Heart left ventricle (tissue), 16 donors: ENCODE results near the gene MFSD6L. TPM values are rescaled to one million over a fixed set of nuclear protein-coding genes. Genes with fewer than 3 reads are reported as not detected.

ENCODE experiments used
- ATAC-seq, 4 donors: fragments of 200-7000 bp; cut with Tn5 transposase; one replicate each; pipeline ENCODE4 v1.9.1; 2020 to 2022; ENCODE audit warnings: moderate library complexity in 4 of 4, mild to moderate bottlenecking in 3 of 4, moderate number of reproducible peaks in 1 of 4
- DNase-seq, 5 donors: peaks; one replicate each; pipeline ENCODE4 v3.0.0-alpha.2; 2020
- H3K27ac ChIP-seq, 12 donors: fragments of 200-600 bp; sonication (generic) in 4 of 12; one replicate each; pipeline versions ENCODE4 v1.5.0 to v1.8.0; 2016 to 2022; ENCODE audit warnings: mild to moderate bottlenecking in 2 of 12
- H3K27me3 ChIP-seq, 9 donors: fragments of 200-600 bp; sonication (generic) in 2 of 9; one replicate each; pipeline versions ENCODE4 v1.5.1 to v1.8.0; 2016 to 2022; ENCODE audit warnings: mild to moderate bottlenecking in 3 of 9
- H3K36me3 ChIP-seq, 9 donors: fragments of 200-600 bp; sonication (generic) in 2 of 9; one replicate each; pipeline versions ENCODE4 v1.5.0 to v1.8.0; 2018 to 2022; ENCODE audit warnings: mild to moderate bottlenecking in 2 of 9
- H3K4me1 ChIP-seq, 12 donors: fragments of 200-600 bp; sonication (generic) in 4 of 12; one replicate each; pipeline versions ENCODE4 v1.5.0 to v1.8.0; 2016 to 2022; ENCODE audit warnings: mild to moderate bottlenecking in 3 of 12
- H3K4me3 ChIP-seq, 12 donors: fragments of 200-600 bp; sonication (generic) in 4 of 12; one replicate each; pipeline versions ENCODE4 v1.5.0 to v1.8.0; 2017 to 2022; ENCODE audit warnings: mild to moderate bottlenecking in 9 of 12, moderate library complexity in 4 of 12
- H3K9me3 ChIP-seq, 12 donors: fragments of 200-600 bp; sonication (generic) in 4 of 12; one replicate each; pipeline versions ENCODE4 v1.5.0 to v1.8.0; 2016 to 2022; ENCODE audit warnings: mild to moderate bottlenecking in 1 of 12
- CTCF ChIP-seq, 12 donors: fragments of 200-600 bp; sonication (generic) in 4 of 12; IDR thresholded peaks; one replicate each; pipeline versions ENCODE4 v1.5.0 to v1.8.0; 2018 to 2022; ENCODE audit warnings: antibody characterized with exemption in 12 of 12, mild to moderate bottlenecking in 5 of 12
- POLR2A ChIP-seq, 2 donors: fragments of 450-650 bp; IDR thresholded peaks; one replicate each; pipeline ENCODE4 v1.6.1; 2017; ENCODE audit warnings: antibody characterized with exemption in 2 of 2, mild to moderate bottlenecking in 2 of 2, moderate library complexity in 2 of 2
- WGBS, 4 donors: extraction: QIAGEN DNeasy Blood & Tissue Kit in 2 of 4; methylation state at CpG; one replicate each; pipeline versions ENCODE4 v1.1.5 to v1.1.7; 2013 to 2018; 5-methylcytosine and 5-hydroxymethylcytosine counted together
- intact Hi-C, 10 donors: fragments of 100-400 bp; cut with DNase I; formaldehyde crosslinking; loops; one replicate each; pipeline versions ENCODE4 v1.11.1 to v1.14.2; 2022
- polyA plus RNA-seq, 2 donors: library from polyadenylated mRNA; stranded (reverse); fragments of 200-250 nt; gene quantifications; one replicate each; pipeline ENCODE4 v1.2.3, GENCODE V29; 2013
- total RNA-seq, 9 donors: library from RNA; depleted of rRNA in 2 of 9; stranded (reverse); fragments of >200 nt in 2 of 9; fragmentation: NEBNext Ultra II Directional in 3 of 9; extraction: Animal tissue kit (Norgen Biotek cat#: 25700) in 3 of 9; gene quantifications; one replicate each; pipeline versions ENCODE4 v1.1.0 to v1.2.4, GENCODE V29; 2016 to 2023
- donor health status: ischemic (EF 13 %, LVEDD 7.1; RV severe dilation, severe dysfunction).
- donor health status: healthy with polysubstance abuse.
- donor health status: DM: no; HTN: yes; CAD: no.
- donor health status: DM: no; HTN: no; CAD: no.
- donor health status: ischemic (EF 25% LVEDD 6.9; RV normal size, moderate dysfunction).
- donor health status: ischemic (EF 25% LVEDD 5.7; RV mildly dilated, moderate dysfunction).
- donor health status: healthy.
- donor health status: DM: yes; HTN: yes; CAD: no.
- donor health status: ischemic (EF 35%, LVEDD 5.7; RV mildly dilated, moderate dysfunction).
- donor health status: nonischemic (EF 11% LVEDD 7.7; RV severe dilation, severe dysfunction).
- donor health status: DM: yes; HTN: yes; CAD: no.
- donor health status: PGD.
- donor health status: ischemic (EF 29% LVEDD 5.4; RV normal size, mild dysfunction).
- donor health status: nonischemic (EF 23%, LVEDD 6.1; RV moderate dilation, normal function).

Gene MFSD6L
- total and polyA plus RNA-seq, 11 donors: 0.08 to 0.43 (median 0.21) TPM; not detected in 8

GRCh38 chr17:8762012-8762411 lies 37.2 kb downstream of the MFSD6L start:
- H3K27me3 ChIP-seq: no peaks in the 10 kb centered on the region
- no peaks in the 10 kb centered on the region for H3K9me3 ChIP-seq
- no peak overlapping the region for H3K27ac ChIP-seq
- H3K4me1 ChIP-seq: no peaks in the 10 kb centered on the region
- DNase-seq (no peak), ATAC-seq (no peak)
- TF ChIP-seq CTCF (IDR thresholded peaks at IDR 0.05): no peak
- TF ChIP-seq POLR2A (IDR thresholded peaks at IDR 0.05): no peak
- intact Hi-C loops: no loop called here
- no peaks in the 10 kb centered on the region for H3K36me3 ChIP-seq
- H3K4me3 ChIP-seq: no peak overlapping the region
- WGBS, 4 donors: 71 to 84% (median 79%) methylated on average over 8 of the region's 8 CpGs

GRCh38 chr17:8758137-8758596 lies 41.0 kb downstream of the MFSD6L start, which contains the start of gene SPDYE4:
TSS of gene SPDYE4 (minus strand) at chr17:8758546. CDS start at chr17:8758382, 164 bp downstream.
- Histone ChIP-seq H3K4me1 (no peaks in the 10 kb centered on the region), H3K27ac (no peak within 1 kb of the TSS), H3K9me3 (no peaks in the 10 kb centered on the region), H3K27me3 (no peaks in the 10 kb centered on the region), H3K4me3 (no peak within 1 kb of the TSS), H3K36me3 (no peaks in the 10 kb centered on the region)
- DNase-seq (no peak), ATAC-seq (no peak)
- intact Hi-C loops: no loop called here
- TF ChIP-seq CTCF (IDR thresholded peaks at IDR 0.05) (no peak), POLR2A (IDR thresholded peaks at IDR 0.05) (no peak)
- WGBS, 4 donors: 86 to 93% (median 91%) methylated on average over 15 of the region's 15 CpGs

DNA sequence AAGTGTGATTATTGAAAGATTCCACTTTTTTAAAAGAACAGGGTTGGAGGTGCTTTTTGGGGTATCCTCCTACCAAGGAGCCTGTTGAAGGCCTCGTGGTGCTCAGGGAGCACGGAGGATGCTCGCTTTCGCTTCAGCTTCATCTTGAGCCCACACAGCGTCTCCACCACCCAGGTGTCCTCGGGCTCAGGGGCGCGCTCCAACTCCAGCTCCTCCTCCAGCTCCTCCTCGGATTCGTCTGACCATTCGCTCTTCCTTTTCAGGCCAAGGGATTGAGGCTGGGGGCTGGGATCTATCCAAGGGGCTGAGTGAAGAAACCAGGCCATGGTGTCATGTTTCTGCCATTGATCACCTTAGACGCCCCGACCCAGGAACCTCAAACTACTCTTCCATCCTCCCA lies 42.0 kb downstream of the MFSD6L start:
- no peaks in the 10 kb centered on the region for H3K27me3 ChIP-seq
- H3K4me1 ChIP-seq: no peaks in the 10 kb centered on the region
- no peak overlapping the region for H3K27ac ChIP-seq
- 85 to 90% (median 87%) methylated on average over 13 of the region's 13 CpGs for WGBS, 4 donors
- no peaks in the 10 kb centered on the region for H3K36me3 ChIP-seq
- intact Hi-C loops: no loop called here
- no peaks in the 10 kb centered on the region for H3K9me3 ChIP-seq
- DNase-seq (no peak), ATAC-seq (no peak)
- TF ChIP-seq CTCF (IDR thresholded peaks at IDR 0.05): no peak
- TF ChIP-seq POLR2A (IDR thresholded peaks at IDR 0.05): no peak
- no peak overlapping the region for H3K4me3 ChIP-seq

DNA sequence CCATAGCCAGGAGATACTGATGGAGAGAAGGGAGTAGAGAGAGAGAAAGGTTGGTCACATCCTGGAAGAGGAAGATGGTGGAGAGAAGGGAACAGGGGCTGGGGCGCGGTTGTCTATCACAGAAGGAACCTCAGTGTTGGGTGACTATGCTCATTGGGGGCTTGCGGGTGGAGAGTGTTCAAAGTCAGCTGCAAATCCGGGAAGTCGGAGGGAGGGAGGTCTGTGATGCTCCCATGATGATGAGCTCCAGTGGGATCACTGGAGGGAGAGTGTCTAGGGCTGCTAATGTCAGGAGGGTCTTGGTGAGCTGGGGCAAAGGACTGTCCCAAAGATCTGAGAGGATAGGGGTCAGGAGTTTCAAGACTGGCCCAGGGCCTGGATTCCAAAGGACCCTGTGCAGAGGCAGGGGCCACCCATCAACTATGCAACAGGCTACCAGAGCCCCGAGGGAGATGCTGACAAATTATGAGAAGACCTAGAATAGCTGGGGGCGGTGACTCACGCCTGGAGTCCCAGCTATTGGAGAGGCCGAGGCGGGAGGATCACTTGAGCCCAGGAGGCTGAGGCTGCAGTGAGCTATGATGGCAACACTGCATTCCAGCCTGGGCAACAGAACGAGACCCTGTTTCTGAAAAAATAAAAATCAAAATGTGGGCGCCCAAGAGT lies 43.4 kb downstream of the MFSD6L start:
- DNase-seq: no peak
- WGBS, 4 donors: 92 to 96% (median 94%) methylated on average over 12 of the region's 12 CpGs
- no peaks in the 10 kb centered on the region for H3K36me3 ChIP-seq

More for the DNA sequence above, 43.4 kb downstream of the MFSD6L start:
- Histone ChIP-seq H3K27me3 (no peaks in the 10 kb centered on the region), H3K9me3 (no peaks in the 10 kb centered on the region), H3K4me1 (no peaks in the 10 kb centered on the region), H3K27ac (no peak overlapping the region), H3K4me3 (no peak overlapping the region)
- TF ChIP-seq CTCF (IDR thresholded peaks at IDR 0.05) (no peak), POLR2A (IDR thresholded peaks at IDR 0.05) (no peak)
- no peak for ATAC-seq
- intact Hi-C loops: no loop called here
